Lung (tissue), 12 donors: Measurements from ENCODE around the gene PTGFRN. TPM values are rescaled to one million over a fixed set of nuclear protein-coding genes. Genes with fewer than 3 reads are reported as not detected.

Experiments used
- ATAC-seq: fragments of 200-7000 bp; cut with Tn5 transposase; one replicate; pipeline ENCODE4 v1.9.1; 2020; ENCODE audit warnings: moderate number of reproducible peaks; ENCODE audit not compliant: insufficient read depth, low FRiP score
- DNase-seq, 3 donors: peaks; one replicate each; pipeline ENCODE4 v3.0.0-alpha.2; 2013 to 2017
- H3K27ac ChIP-seq, 2 donors: one replicate each; pipeline ENCODE4 v1.5.1; 2013; ENCODE audit warnings: mild to moderate bottlenecking in 2 of 2, moderate library complexity in 2 of 2, control low read depth in 1 of 2, inconsistent platforms in 1 of 2, low read depth in 1 of 2, low read length in 1 of 2
- H3K27me3 ChIP-seq, 3 donors: one replicate each; pipeline ENCODE4 v1.5.1; 2013; ENCODE audit warnings: low read length in 2 of 3; ENCODE audit not compliant: control insufficient read depth in 3 of 3, insufficient read depth in 3 of 3
- H3K36me3 ChIP-seq, 4 donors: one replicate each; pipeline ENCODE4 v1.5.1; 2013; ENCODE audit warnings: low read length in 4 of 4, mild to moderate bottlenecking in 1 of 4, moderate library complexity in 1 of 4; ENCODE audit not compliant: control insufficient read depth in 4 of 4, insufficient read depth in 4 of 4
- H3K4me1 ChIP-seq, 5 donors: one replicate each; pipeline ENCODE4 v1.5.1; 2013; ENCODE audit warnings: low read length in 5 of 5, mild to moderate bottlenecking in 2 of 5, moderate library complexity in 1 of 5; ENCODE audit not compliant: control insufficient read depth in 5 of 5, insufficient read depth in 5 of 5
- H3K4me3 ChIP-seq: one replicate; pipeline ENCODE4 v1.5.1; 2013; ENCODE audit warnings: mild to moderate bottlenecking, control low read depth, moderate library complexity
- H3K9ac ChIP-seq, 2 donors: one replicate each; pipeline ENCODE4 v1.5.1; 2013; ENCODE audit warnings: low read length in 2 of 2, control low read depth in 1 of 2; ENCODE audit not compliant: insufficient read depth in 1 of 2
- H3K9me3 ChIP-seq, 4 donors: one replicate each; pipeline ENCODE4 v1.5.1; 2013; ENCODE audit warnings: low read length in 3 of 4, mild to moderate bottlenecking in 1 of 4, moderate library complexity in 1 of 4; ENCODE audit not compliant: control insufficient read depth in 4 of 4, insufficient read depth in 3 of 4
- WGBS, 2 donors: extraction: QIAGEN DNeasy Blood & Tissue Kit; methylation state at CpG; one replicate each; pipeline ENCODE4 v1.1.7; 2013; 5-methylcytosine and 5-hydroxymethylcytosine counted together
- polyA plus RNA-seq, 2 donors: library from polyadenylated mRNA; stranded (reverse); fragments of 200-250 nt; gene quantifications; one replicate each; pipeline ENCODE4 v1.2.1, GENCODE V29; 2013
- total RNA-seq, 2 donors: library from RNA; depleted of rRNA in 1 of 2; stranded (reverse); fragments of >200 nt in 1 of 2; gene quantifications; one replicate each; pipeline ENCODE4 v1.2.1, GENCODE V29; 2014 to 2021
- TF ChIP-seq, protein P1 (sequence below): IDR thresholded peaks from 2 replicates; pipeline ENCODE4 v1.5.1; 2012; ENCODE audit warnings: mild to moderate bottlenecking; ENCODE audit errors: control extremely low read depth, extremely low read depth
- donor health status: control.
- donor health status: control.
- donor health status: Bipolar disorder and iron deficiency.
- donor health status: healthy.
- donor health status: DM: yes; HTN: yes; CAD: no.

Gene PTGFRN
- total and polyA plus RNA-seq, 4 donors = 8.0 to 51.7 (median 24.9) TPM

DNA sequence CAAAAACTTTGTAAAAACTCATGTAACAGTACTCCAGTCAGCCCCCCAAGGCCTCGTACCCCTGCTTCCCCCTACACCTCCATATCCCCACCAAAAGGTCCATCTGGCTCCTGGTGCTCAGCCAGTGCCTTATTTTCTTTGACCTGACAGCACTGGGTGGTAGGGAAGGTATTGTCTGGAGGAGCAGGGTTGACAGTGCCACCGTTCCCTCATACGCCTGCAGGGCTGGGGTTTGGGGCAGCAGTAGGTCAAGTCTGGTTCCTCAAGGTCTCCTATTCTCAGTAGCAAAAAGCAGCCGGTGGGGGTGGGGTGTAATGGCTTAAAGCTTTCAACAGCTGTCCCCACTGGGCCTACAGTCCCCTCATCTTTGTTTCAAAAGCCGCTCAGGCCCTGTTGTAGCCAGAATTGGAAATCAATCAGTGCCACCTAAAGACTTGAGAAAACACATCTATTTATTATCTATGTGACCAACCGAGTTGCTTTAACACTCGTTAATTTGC lies 125.1 kb downstream of the PTGFRN start:
- Histone ChIP-seq H3K4me1 (no peaks in the 10 kb centered on the region), H3K9ac (no peak overlapping the region), H3K9me3 (no peaks in the 10 kb centered on the region), H3K27me3 (no peaks in the 10 kb centered on the region), H3K4me3 (no peak overlapping the region), H3K36me3 (no peaks in the 10 kb centered on the region), H3K27ac (no peak overlapping the region)
- 93 to 96% methylated on average over 7 of the region's 7 CpGs for WGBS, 2 donors
- DNase-seq = no peak
- TF ChIP-seq, protein P1, sequence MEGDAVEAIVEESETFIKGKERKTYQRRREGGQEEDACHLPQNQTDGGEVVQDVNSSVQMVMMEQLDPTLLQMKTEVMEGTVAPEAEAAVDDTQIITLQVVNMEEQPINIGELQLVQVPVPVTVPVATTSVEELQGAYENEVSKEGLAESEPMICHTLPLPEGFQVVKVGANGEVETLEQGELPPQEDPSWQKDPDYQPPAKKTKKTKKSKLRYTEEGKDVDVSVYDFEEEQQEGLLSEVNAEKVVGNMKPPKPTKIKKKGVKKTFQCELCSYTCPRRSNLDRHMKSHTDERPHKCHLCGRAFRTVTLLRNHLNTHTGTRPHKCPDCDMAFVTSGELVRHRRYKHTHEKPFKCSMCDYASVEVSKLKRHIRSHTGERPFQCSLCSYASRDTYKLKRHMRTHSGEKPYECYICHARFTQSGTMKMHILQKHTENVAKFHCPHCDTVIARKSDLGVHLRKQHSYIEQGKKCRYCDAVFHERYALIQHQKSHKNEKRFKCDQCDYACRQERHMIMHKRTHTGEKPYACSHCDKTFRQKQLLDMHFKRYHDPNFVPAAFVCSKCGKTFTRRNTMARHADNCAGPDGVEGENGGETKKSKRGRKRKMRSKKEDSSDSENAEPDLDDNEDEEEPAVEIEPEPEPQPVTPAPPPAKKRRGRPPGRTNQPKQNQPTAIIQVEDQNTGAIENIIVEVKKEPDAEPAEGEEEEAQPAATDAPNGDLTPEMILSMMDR = no peak
- ATAC-seq = no peak

DNA sequence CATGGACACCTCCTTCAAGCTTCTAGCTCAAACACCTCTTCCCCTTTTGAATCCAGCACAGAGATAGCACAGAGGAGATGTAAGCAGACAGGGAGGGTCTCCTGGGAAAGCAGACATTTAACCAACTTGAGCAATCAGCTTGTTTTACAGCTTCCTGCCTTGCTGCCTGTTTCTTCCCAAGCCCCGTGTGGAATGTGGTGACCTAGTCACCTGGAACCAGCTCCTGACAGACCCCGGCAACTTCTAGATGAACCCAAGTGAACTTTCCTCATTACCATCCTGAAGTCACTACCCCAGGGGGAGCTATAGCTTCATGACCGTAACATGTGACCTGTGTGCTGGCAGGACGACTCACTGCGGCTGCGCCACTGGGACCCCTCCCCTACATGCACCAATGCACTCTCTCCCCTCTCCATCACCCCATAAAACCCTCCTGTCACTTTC lies 126.3 kb downstream of the PTGFRN start:
- no peak overlapping the region for H3K27ac ChIP-seq
- TF ChIP-seq, protein P1 = no peak
- H3K9me3 ChIP-seq = no peaks in the 10 kb centered on the region
- no peaks in the 10 kb centered on the region for H3K4me1 ChIP-seq
- no peak overlapping the region for H3K4me3 ChIP-seq
- no peaks in the 10 kb centered on the region for H3K36me3 ChIP-seq
- ATAC-seq (no peak), DNase-seq (no peak)
- no peak overlapping the region for H3K9ac ChIP-seq
- no peaks in the 10 kb centered on the region for H3K27me3 ChIP-seq
- 73 to 74% methylated on average over 6 of the region's 6 CpGs for WGBS, 2 donors

DNA sequence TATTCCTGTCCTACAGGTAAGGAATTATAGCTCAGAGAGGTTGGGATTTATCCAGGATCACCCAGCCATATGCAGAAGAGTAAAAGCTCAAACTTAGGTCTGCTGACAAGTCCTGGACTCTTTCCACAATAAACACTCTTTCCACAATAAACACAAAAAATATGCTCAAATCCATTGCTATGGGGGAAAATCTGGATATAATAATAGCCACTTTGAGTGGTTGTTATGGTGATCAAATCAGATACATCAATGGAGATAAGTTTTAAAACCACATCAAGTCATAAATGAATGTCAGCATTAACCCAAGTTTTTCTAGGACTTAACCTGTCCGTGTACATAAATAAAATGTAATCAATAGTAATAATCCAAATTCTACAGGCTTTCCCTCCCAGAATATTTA lies 128.1 kb downstream of the PTGFRN start:
- TF ChIP-seq, protein P1 = no peak
- no peak for DNase-seq
- Histone ChIP-seq H3K9me3 (no peaks in the 10 kb centered on the region), H3K27me3 (no peaks in the 10 kb centered on the region), H3K4me1 (no peaks in the 10 kb centered on the region), H3K9ac (no peak overlapping the region), H3K27ac (no peak overlapping the region), H3K36me3 (no peaks in the 10 kb centered on the region), H3K4me3 (no peak overlapping the region)
- no peak for ATAC-seq
- WGBS, 2 donors = 43 to 94% methylated on average over 1 of the region's 1 CpG

DNA sequence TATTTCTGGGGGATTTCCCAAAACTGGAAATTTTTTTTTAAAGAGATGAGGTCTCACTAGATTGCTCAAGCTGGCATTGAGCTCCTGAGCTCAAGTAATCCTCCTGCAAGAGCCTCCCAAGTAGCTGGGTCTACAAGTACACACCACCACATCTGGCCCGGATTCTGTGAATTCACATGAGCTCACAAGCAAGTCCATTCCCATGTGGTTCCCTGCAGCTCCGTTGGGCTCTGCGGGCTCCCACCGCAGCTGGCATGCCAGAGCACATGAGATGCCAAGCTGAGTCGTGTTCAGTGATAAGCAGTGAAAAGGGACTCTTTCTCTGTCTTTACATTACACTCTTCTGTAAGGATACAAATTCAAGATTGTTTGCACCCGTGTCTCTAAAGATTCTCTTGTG lies 128.5 kb downstream of the PTGFRN start:
- no peaks in the 10 kb centered on the region for H3K4me1 ChIP-seq
- H3K27me3 ChIP-seq = no peaks in the 10 kb centered on the region
- H3K27ac ChIP-seq = no peak overlapping the region
- TF ChIP-seq, protein P1 = no peak
- ATAC-seq = no peak
- no peaks in the 10 kb centered on the region for H3K36me3 ChIP-seq
- no peak for DNase-seq
- no peak overlapping the region for H3K4me3 ChIP-seq
- WGBS, 2 donors = 93 to 95% methylated on average over 6 of the region's 6 CpGs
- H3K9me3 ChIP-seq = no peaks in the 10 kb centered on the region
- H3K9ac ChIP-seq = no peak overlapping the region
